22Rv1 (cell line): ENCODE results near the gene DTYMK.

Experiments used
- H3K27ac ChIP-seq: fragments of 450-650 bp; 2 replicates; pipeline ENCODE4 v1.5.1; 2017
- CTCF ChIP-seq: fragments of 450-650 bp; IDR thresholded peaks from 2 replicates; pipeline ENCODE4 v1.5.1; 2017; ENCODE audit warnings: mild to moderate bottlenecking
- ZFX ChIP-seq: fragments of 450-650 bp; IDR thresholded peaks from 2 replicates; pipeline ENCODE4 v1.6.1; 2017; ENCODE audit warnings: antibody characterized with exemption, borderline replicate concordance

Gene DTYMK

GRCh38 chr2:241724259-241724974 lies 37.8 kb upstream of the DTYMK start:
- TF ChIP-seq ZFX (no peak), CTCF (peak; percentile 1; the same call in 1 of the 2 replicates)
- no peak overlapping the region for H3K27ac ChIP-seq

GRCh38 chr2:241722896-241723454 lies 36.4 kb upstream of the DTYMK start:
- TF ChIP-seq ZFX = no peak
- TF ChIP-seq CTCF = no peak
- H3K27ac ChIP-seq = no peak overlapping the region

- no peak overlapping the region for H3K27ac ChIP-seq
- TF ChIP-seq CTCF (no peak), ZFX (no peak)
Measured at GRCh38 chr2:241721852-241722251, 35.2 kb upstream of the DTYMK start.

- no peak overlapping the region for H3K27ac ChIP-seq
- TF ChIP-seq CTCF (no peak), ZFX (no peak)
Measured at GRCh38 chr2:241720560-241720959, 33.9 kb upstream of the DTYMK start.

- TF ChIP-seq ZFX = no peak
- no peak for TF ChIP-seq CTCF
- no peak overlapping the region for H3K27ac ChIP-seq
Measured at GRCh38 chr2:241720099-241720498, 33.5 kb upstream of the DTYMK start.

- no peak for TF ChIP-seq ZFX
- TF ChIP-seq CTCF = no peak
- no peak overlapping the region for H3K27ac ChIP-seq
Measured at GRCh38 chr2:241719093-241719492, 32.5 kb upstream of the DTYMK start.

GRCh38 chr2:241708879-241709278 lies 22.3 kb upstream of the DTYMK start:
- no peak for TF ChIP-seq ZFX
- TF ChIP-seq CTCF = no peak

More at GRCh38 chr2:241708879-241709278, 22.3 kb upstream of the DTYMK start:
- no peak overlapping the region for H3K27ac ChIP-seq
